Chondrocyte (in vitro differentiated cells): ENCODE results near the gene ATXN7L1. TPM values are rescaled to one million over a fixed set of nuclear protein-coding genes. Genes with fewer than 3 reads are reported as not detected.
"Not testable (repeated sequence)": the region's sequence is repeated elsewhere in the genome, so short reads cannot be mapped to it uniquely, and the experiment has no call there.

ENCODE experiments used
- DNase-seq: peaks from one replicate; pipeline ENCODE4 v3.0.0; 2021; ENCODE audit warnings: mixed read lengths, low spot score
- H3K27ac Mint-ChIP-seq: one replicate; pipeline ENCODE4 v1.8.0; 2021; ENCODE audit warnings: mild to moderate bottlenecking, moderate library complexity, mixed read lengths; ENCODE audit not compliant: unreplicated experiment
- H3K27me3 Mint-ChIP-seq: 2 replicates; pipeline ENCODE4 v1.8.0; 2021; ENCODE audit warnings: low read depth, mixed read lengths
- H3K36me3 Mint-ChIP-seq: 2 replicates; pipeline ENCODE4 v1.8.0; 2021; ENCODE audit warnings: low read depth, mixed read lengths
- H3K4me1 Mint-ChIP-seq: 2 replicates; pipeline ENCODE4 v1.8.0; 2021; ENCODE audit warnings: low read depth, mild to moderate bottlenecking, mixed read lengths
- H3K4me3 Mint-ChIP-seq: one replicate; pipeline ENCODE4 v1.8.0; 2021; ENCODE audit warnings: mild to moderate bottlenecking, moderate library complexity, mixed read lengths; ENCODE audit not compliant: unreplicated experiment
- H3K9me3 Mint-ChIP-seq: 2 replicates; pipeline ENCODE4 v1.8.0; 2021; ENCODE audit warnings: low read depth, mixed read lengths
- CTCF ChIP-seq: fragments of 200-600 bp; sonication (generic); IDR thresholded peaks from 2 replicates; pipeline ENCODE4 v1.5.0; 2021; ENCODE audit warnings: antibody characterized with exemption, mild to moderate bottlenecking, moderate library complexity
- total RNA-seq: library from RNA; stranded (reverse); gene quantifications from 3 replicates; pipeline ENCODE4 v1.2.1, GENCODE V29; 2021

ATXN7L1 gene
- total RNA-seq, 1 donor from 2014 or later = 6.4 TPM

GRCh38 chr7:105705427-105705826 is 171.0 kb downstream of the ATXN7L1 start:
- no peak for DNase-seq
- Mint-ChIP-seq H3K36me3 (peaks cover 3% of the 10 kb centered on the region), H3K4me3 (no peak overlapping the region), H3K27me3 (no peaks in the 10 kb centered on the region), H3K27ac (no peak overlapping the region), H3K4me1 (peaks cover 4% of the 10 kb centered on the region), H3K9me3 (peaks cover 2% of the 10 kb centered on the region)
- no peak for TF ChIP-seq CTCF

GRCh38 chr7:105703207-105703930 is 173.0 kb downstream of the ATXN7L1 start:
- H3K27ac Mint-ChIP-seq = no peak overlapping the region
- no peaks in the 10 kb centered on the region for H3K9me3 Mint-ChIP-seq
- no peak for DNase-seq
- peaks cover 1% of the 10 kb centered on the region for H3K36me3 Mint-ChIP-seq
- peaks cover 4% of the 10 kb centered on the region for H3K4me1 Mint-ChIP-seq
- TF ChIP-seq CTCF = no peak
- H3K4me3 Mint-ChIP-seq = no peak overlapping the region
- no peaks in the 10 kb centered on the region for H3K27me3 Mint-ChIP-seq

- Mint-ChIP-seq H3K4me3 (no peak overlapping the region), H3K4me1 (no peaks in the 10 kb centered on the region), H3K9me3 (peaks cover 5% of the 10 kb centered on the region), H3K36me3 (peaks cover 5% of the 10 kb centered on the region), H3K27me3 (no peaks in the 10 kb centered on the region), H3K27ac (no peak overlapping the region)
- TF ChIP-seq CTCF = no peak
- DNase-seq = no peak
These were observed 176.7 kb downstream of the ATXN7L1 start for GRCh38 chr7:105699568-105700236.

GRCh38 chr7:105698531-105698930 is 177.9 kb downstream of the ATXN7L1 start:
- TF ChIP-seq CTCF = no peak
- Mint-ChIP-seq H3K9me3 (peaks cover 5% of the 10 kb centered on the region), H3K27ac (no peak overlapping the region), H3K4me1 (no peaks in the 10 kb centered on the region), H3K4me3 (no peak overlapping the region), H3K27me3 (no peaks in the 10 kb centered on the region), H3K36me3 (peaks cover 5% of the 10 kb centered on the region)
- no peak for DNase-seq

GRCh38 chr7:105697753-105698152 is 178.6 kb downstream of the ATXN7L1 start:
- DNase-seq = no peak
- Mint-ChIP-seq H3K4me1 (peaks cover under 1% of the 10 kb centered on the region), H3K9me3 (peaks cover 5% of the 10 kb centered on the region), H3K36me3 (peaks cover 5% of the 10 kb centered on the region), H3K27ac (no peak overlapping the region), H3K27me3 (no peaks in the 10 kb centered on the region), H3K4me3 (no peak overlapping the region)
- TF ChIP-seq CTCF = no peak

- not testable (repeated sequence) for H3K4me3 Mint-ChIP-seq, H3K36me3 Mint-ChIP-seq, H3K27me3 Mint-ChIP-seq, H3K9me3 Mint-ChIP-seq, DNase-seq, H3K27ac Mint-ChIP-seq, H3K4me1 Mint-ChIP-seq
These were observed 179.2 kb downstream of the ATXN7L1 start for GRCh38 chr7:105697169-105697568.
